Kidney (tissue), 14 donors: ENCODE results near the gene GNG4. TPM values are rescaled to one million over a fixed set of nuclear protein-coding genes. Genes with fewer than 3 reads are reported as not detected.
A peak's percentile ranks its signal among the peaks of the same experiment; 100 is the strongest.
"Not testable (repeated sequence)": the region's sequence is repeated elsewhere in the genome, so short reads cannot be mapped to it uniquely, and the experiment has no call there.

Experiments used
- DNase-seq, 5 donors: peaks; one replicate each; pipeline ENCODE4 v3.0.0-alpha.2; 2013 to 2020
- FAIRE-seq: peaks from 2 replicates; lab custom pipeline; 2012; peaks lifted over from hg19 to GRCh38; lab: Jason Lieb, UNC
- H3K27ac ChIP-seq, 2 donors: one replicate each; pipeline ENCODE4 v1.7.0; 2013; ENCODE audit warnings: low read depth in 2 of 2, low read length in 2 of 2, inconsistent platforms in 1 of 2
- H3K27me3 ChIP-seq: one replicate; pipeline ENCODE4 v1.7.1; 2013; ENCODE audit warnings: low read length, inconsistent platforms; ENCODE audit not compliant: control insufficient read depth, insufficient read depth
- H3K36me3 ChIP-seq, 3 donors: one replicate each; pipeline versions ENCODE4 v1.7.0 to v1.7.1; 2013; ENCODE audit warnings: low read length in 3 of 3, control low read depth in 1 of 3, inconsistent platforms in 1 of 3; ENCODE audit not compliant: insufficient read depth in 3 of 3, control insufficient read depth in 2 of 3
- H3K4me1 ChIP-seq, 3 donors: one replicate each; pipeline versions ENCODE4 v1.7.0 to v1.7.1; 2013; ENCODE audit warnings: low read length in 3 of 3, inconsistent platforms in 1 of 3, low read depth in 1 of 3; ENCODE audit not compliant: control insufficient read depth in 2 of 3, insufficient read depth in 2 of 3
- H3K4me3 ChIP-seq, 3 donors: one replicate each; pipeline versions ENCODE4 v1.7.0 to v1.8.1; 2013; ENCODE audit warnings: low read length in 3 of 3, control low read depth in 1 of 3, inconsistent platforms in 1 of 3
- H3K9ac ChIP-seq, 3 donors: one replicate each; pipeline versions ENCODE4 v1.7.0 to v1.7.1; 2013; ENCODE audit warnings: low read length in 3 of 3, control low read depth in 1 of 3, inconsistent platforms in 1 of 3
- H3K9me3 ChIP-seq, 3 donors: one replicate each; pipeline versions ENCODE4 v1.7.0 to v1.7.1; 2013; ENCODE audit warnings: low read length in 3 of 3, control low read depth in 1 of 3, inconsistent platforms in 1 of 3; ENCODE audit not compliant: control insufficient read depth in 2 of 3, insufficient read depth in 1 of 3
- CTCF ChIP-seq: IDR thresholded peaks from 3 replicates; pipeline ENCODE4 v1.5.1; 2012; ENCODE audit warnings: mild to moderate bottlenecking, moderate library complexity, borderline replicate concordance; ENCODE audit not compliant: insufficient read depth; ENCODE audit errors: extremely low read depth
- intact Hi-C: fragments of 100-400 bp; cut with DNase I; formaldehyde crosslinking; loops from one replicate; pipeline ENCODE4 v1.11.1; 2022
- polyA plus RNA-seq: library from polyadenylated mRNA; stranded (reverse); fragments of 350-450 nt; fragmentation: Illumina TruSeq; extraction: RNeasy Lipid Tissue Mini Kit (QIAGEN cat#74804); gene quantifications from one replicate; pipeline ENCODE4 v1.2.3, GENCODE V29; 2014; ENCODE audit warnings: low read depth, low replicate concordance; ENCODE audit not compliant: insufficient read depth
- total RNA-seq: library from RNA; stranded (reverse); fragmentation: NEBNext Ultra II Directional; extraction: Animal tissue kit (Norgen Biotek cat#: 25700); gene quantifications from one replicate; pipeline ENCODE4 v1.2.1, GENCODE V29; 2021
- donor health status: control.
- donor health status: control.
- donor health status: control.
- donor health status: control.
- donor health status: control.
- donor health status: DM: yes; HTN: yes; CAD: no.
- donor health status: Normal renal cell carcinoma (clear cell type).

Gene GNG4
- total and polyA plus RNA-seq, 2 donors from 2014 or later, result 4.5 TPM; not detected in 1

GRCh38 chr1:235599536-235599935, 50.0 kb downstream of the GNG4 start:
- intact Hi-C loops, result no loop called here
- no peaks in the 10 kb centered on the region for H3K9me3 ChIP-seq
- no peak for FAIRE-seq

GRCh38 chr1:235597867-235598553, 51.6 kb downstream of the GNG4 start:
- Histone ChIP-seq H3K9ac (no peak overlapping the region), H3K36me3 (no peaks in the 10 kb centered on the region), H3K4me3 (no peak overlapping the region), H3K9me3 (no peaks in the 10 kb centered on the region), H3K27ac (no peak overlapping the region), H3K27me3 (no peaks in the 10 kb centered on the region), H3K4me1 (no peaks in the 10 kb centered on the region)
- FAIRE-seq (no peak), DNase-seq (no peak)
- no peak for TF ChIP-seq CTCF
- intact Hi-C loops, result no loop called here

More at GRCh38 chr1:235599536-235599935, 50.0 kb downstream of the GNG4 start:
- H3K9ac ChIP-seq, result no peak overlapping the region
- no peak overlapping the region for H3K4me3 ChIP-seq
- H3K36me3 ChIP-seq, result no peaks in the 10 kb centered on the region
- TF ChIP-seq CTCF, result no peak
- no peak overlapping the region for H3K27ac ChIP-seq
- H3K4me1 ChIP-seq, result no peaks in the 10 kb centered on the region
- no peaks in the 10 kb centered on the region for H3K27me3 ChIP-seq
- peak in 1 of 5 donors; percentile 5 for DNase-seq

- intact Hi-C loops, result no loop called here
- Histone ChIP-seq H3K36me3 (no peaks in the 10 kb centered on the region), H3K4me3 (no peak overlapping the region), H3K9ac (no peak overlapping the region), H3K27me3 (no peaks in the 10 kb centered on the region), H3K9me3 (no peaks in the 10 kb centered on the region), H3K27ac (no peak overlapping the region), H3K4me1 (no peaks in the 10 kb centered on the region)
- DNase-seq (peak in 1 of 5 donors; percentile 46), FAIRE-seq (no peak)
- TF ChIP-seq CTCF, result no peak
These were observed 54.5 kb downstream of the GNG4 start for GRCh38 chr1:235595079-235595478.

GRCh38 chr1:235594281-235594895, 55.2 kb downstream of the GNG4 start:
- H3K4me1 ChIP-seq, H3K27me3 ChIP-seq, H3K36me3 ChIP-seq, FAIRE-seq, H3K9me3 ChIP-seq, intact Hi-C loops, H3K9ac ChIP-seq, H3K4me3 ChIP-seq, H3K27ac ChIP-seq: not testable (repeated sequence)
- peak in 1 of 5 donors; percentile 41 for DNase-seq
